ENCODE results near the gene EPHB6.

Gene EPHB6

GRCh38 chr7:142880876-142881505, 26.1 kb downstream of the EPHB6 start:
- DNase-seq (ENCODE audit: low read depth) = peak; percentile 3

DNA sequence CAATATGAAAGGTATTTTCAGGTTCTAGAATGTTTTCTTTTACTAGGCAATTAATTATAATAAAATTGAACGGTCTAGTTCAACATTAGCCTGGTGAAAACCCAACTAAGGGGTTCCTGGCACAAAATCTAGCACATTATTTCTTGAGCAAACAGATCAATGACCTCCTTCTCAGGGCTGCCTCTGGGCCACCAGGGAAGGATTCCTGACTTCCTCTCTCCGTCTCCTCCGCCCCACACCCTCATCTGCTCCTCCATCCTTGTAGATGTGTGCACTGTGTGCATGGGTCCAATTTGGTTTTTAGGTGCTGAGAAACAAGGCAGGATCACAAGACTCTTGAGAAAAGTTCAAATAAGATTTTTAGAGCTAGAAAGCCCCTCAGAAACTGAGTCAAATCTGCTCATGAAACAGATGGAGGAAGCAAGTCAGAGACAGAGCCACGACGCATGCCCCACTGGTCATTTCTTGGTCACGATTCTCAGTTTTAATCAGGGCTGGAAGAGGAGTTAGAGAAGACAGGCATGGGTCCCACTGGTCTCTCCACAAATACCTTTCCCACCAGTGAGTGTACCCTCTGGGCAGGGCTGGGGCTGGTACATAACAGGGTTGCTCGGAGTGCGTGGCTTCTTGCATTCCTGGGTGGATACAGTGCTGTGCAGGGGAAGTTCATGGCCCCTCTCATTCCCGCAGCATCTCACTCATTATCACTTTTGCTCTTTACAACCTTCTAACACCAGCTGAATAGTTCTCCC, 26.9 kb downstream of the EPHB6 start:
- DNase-seq (ENCODE audit: low read depth) = no peak

- no peak for DNase-seq (ENCODE audit: low read depth)
Measured at GRCh38 chr7:142882338-142882678, 27.4 kb downstream of the EPHB6 start.

DNA sequence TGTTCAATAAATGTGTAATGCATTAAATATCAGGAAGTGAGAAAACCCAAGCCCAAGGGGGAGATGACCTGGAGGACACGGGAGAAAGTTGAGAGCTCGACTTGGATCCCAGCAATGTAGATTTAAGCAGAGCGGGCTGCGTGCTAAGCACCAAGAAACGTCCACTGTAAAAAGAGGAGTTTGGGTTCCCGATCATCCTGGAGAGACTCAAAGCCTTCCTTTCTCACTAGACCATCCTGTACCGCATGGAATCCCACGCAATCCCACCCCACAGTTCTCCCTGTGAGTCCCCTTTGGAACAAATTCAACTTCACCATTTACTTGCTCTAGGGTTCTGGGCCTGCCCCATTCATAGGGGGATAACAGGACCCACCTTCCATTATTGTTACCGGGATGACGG, 28.3 kb downstream of the EPHB6 start:
- no peak for DNase-seq (ENCODE audit: low read depth)

GRCh38 chr7:142883571-142884285, 28.9 kb downstream of the EPHB6 start:
- no peak for DNase-seq (ENCODE audit: low read depth)

- no peak for DNase-seq (ENCODE audit: low read depth)
Measured at GRCh38 chr7:142884286-142884640, 29.4 kb downstream of the EPHB6 start.

DNA sequence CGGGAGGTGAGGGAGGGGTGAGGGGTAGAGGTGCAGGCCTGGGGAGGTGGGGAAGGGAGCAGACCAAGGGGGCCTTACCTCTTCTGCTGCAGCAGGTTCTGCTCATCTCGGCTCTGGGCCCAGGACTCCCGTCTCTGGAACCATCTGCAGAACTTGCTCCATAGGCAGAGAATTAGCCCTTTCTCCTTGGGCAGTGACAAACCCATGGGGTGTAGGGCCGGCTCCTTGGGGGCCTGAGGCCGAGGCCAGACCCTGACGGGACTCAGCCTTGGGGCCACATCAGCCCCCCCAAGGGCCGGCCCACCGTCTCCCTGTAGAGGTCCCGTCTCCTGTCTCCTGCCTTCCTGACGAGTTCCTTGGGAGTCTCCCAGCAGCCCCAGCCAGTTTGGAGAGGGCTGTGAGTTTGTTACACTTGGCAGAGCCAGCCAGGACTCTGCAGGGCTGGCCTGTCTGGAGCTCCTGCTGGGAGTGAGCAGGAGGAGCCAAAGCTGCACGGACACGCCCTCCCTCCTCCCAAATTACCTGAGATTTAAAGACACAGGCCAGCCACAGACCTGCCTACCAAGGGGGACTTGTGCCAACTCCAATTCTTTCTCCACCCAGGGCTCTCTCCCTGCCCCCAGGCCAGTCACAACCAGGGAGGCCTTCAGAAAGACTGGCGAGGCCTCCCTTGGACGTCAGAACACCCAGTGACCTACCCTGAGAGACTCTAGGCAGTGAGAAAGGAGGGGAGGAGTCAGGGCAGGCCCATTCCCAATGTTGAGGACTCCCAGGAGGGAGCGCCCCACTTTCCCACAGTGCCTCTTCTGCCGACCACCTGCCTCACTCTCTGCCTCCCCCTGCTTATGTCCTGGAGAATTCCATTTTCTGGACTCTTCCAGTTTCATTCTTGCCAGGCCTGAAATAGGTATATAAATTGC, 30.7 kb downstream of the EPHB6 start, which contains the start of gene TRPV6:
TRPV6 (minus strand) TSS at position 435 of the 920 bp plus-strand sequence.
- DNase-seq (ENCODE audit: low read depth) = no peak

DNA sequence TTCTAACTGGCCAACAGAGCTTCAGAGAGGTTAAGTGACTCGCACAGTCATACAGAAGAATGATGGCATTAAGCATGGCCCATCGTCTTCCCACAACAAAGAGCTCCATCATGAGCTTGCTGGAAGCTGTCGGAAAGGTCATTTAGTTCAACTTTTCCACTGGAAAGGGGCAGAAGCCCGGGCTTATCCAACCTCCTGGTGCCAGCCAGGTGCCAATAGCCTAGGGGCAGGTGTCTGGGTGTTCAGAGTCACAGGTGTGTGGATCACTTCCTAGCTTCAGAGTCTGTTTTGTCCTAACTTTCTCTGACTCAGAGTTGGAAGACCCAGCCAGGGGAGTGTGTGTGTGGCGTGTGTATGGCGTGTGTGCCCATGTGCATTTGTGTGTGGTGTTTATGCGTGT, 32.0 kb downstream of the EPHB6 start:
- DNase-seq (ENCODE audit: low read depth) = no peak

GRCh38 chr7:142887282-142888015, 32.6 kb downstream of the EPHB6 start:
- DNase-seq (ENCODE audit: low read depth) = no peak

DNA sequence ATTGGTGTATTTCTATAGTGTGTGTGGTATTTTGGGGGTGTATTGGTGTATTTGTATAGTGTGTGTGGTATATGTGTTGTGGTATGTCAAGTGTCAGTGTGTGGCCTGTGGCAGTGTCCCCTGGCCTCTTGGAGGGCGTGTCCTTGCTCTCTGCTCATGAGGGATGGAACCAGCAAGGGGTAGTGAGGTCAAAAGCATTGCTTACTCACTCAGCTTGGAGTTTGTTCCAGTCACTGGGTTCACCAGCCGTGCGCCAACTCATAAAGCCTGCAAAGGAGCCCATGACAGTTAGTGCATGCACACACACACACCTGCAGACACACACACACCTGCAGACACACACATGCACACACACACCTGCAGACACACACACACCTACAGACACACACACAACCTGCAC, 34.9 kb downstream of the EPHB6 start:
- no peak for DNase-seq (ENCODE audit: low read depth)

DNA sequence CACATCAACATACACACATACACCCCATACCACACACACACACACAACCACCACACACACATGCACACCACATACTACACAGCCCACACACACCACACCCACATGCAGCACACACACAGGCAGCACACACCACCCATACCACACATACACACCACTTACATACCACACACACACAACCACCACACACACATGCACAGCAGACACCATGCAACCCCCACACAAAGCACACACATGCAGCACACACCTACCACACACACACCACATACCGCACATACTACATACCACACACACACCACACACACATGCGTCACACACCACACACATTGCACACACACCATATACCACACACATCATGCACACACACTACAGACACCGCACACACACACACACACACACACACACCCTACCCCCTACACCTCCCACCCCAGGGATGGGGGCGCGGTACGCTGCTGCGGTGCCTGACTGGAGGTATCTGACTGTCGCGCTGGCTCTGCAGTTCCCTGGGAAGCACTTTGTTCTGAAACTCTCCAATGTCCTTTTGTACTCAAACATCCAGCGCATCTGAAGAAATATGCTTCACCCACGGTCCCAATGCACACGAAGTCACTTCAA, 36.1 kb downstream of the EPHB6 start:
- DNase-seq (ENCODE audit: low read depth) = no peak

DNA sequence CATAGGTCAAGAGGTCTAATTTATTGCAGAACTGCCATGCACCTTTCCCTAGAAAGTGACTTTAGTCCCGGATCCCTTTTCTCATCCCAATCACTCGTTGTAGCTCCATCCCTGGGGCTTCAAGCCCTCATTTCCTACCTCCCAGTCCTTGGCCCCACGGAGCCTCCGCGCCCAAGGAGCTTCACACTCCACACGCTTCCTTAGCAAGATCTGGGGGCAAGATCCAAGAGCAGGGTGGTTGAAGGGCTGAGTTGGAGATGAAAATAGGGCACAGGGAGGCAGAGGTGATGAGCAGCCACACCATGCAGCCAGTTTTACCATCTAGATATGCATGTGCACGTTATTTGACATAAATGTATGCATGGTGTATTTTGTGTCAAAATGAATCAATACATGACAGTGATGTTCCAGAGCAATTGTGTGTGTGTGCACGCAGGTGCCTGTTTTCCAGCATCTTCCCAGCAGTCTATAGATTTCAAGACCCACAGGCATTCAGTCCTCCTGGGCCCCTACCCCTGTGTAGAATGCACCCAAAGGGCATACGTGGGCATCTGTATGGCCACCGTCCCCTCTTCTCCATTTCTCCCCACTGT, 36.7 kb downstream of the EPHB6 start:
- DNase-seq (ENCODE audit: low read depth) = no peak

GRCh38 chr7:142892951-142893350, 38.1 kb downstream of the EPHB6 start:
- DNase-seq (ENCODE audit: low read depth) = no peak

DNA sequence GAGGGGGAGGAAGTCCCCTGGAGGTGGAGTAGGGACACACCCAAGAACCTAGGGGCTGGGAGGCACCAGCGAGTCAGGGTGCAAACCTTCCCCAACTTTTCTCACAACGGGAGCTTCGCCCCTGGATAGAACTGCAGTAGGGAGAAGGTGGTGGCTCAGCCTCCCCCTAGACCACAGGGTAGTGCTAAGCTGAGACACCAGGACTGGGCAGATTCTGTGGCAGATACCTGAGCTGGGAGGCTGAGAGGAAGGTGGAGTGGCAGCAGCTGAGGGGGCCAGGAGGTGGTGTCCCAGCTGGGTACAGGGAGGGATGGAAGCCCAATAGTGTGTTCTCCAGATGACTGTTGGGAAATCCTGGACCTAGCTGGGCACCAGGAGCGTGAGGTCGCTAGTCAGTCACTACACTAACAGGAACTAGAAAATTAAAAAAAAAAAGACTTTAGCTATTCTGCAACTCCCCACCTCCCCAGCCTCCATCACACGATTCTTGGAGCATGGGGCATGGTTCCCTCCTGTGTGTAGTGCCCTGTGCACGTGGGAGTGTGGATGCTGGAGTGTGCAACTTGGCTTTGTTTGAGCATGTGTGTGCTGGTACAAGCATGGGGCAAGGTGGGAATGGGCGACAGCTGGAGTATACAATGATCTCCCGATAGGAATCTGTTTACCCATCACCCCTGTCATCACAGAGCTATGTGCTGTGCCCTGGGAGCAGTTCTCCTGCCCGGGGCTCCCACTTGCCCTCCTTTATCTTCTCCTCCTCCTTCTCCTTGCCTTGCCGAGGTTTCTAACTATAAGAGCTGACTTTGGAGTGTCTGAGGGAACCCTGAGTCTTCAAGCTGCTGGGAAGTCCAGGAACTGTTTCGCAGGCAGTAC, 39.5 kb downstream of the EPHB6 start:
- DNase-seq (ENCODE audit: low read depth) = no peak

- DNase-seq (ENCODE audit: low read depth) = no peak
Measured at GRCh38 chr7:142894985-142895593, 40.2 kb downstream of the EPHB6 start.

DNA sequence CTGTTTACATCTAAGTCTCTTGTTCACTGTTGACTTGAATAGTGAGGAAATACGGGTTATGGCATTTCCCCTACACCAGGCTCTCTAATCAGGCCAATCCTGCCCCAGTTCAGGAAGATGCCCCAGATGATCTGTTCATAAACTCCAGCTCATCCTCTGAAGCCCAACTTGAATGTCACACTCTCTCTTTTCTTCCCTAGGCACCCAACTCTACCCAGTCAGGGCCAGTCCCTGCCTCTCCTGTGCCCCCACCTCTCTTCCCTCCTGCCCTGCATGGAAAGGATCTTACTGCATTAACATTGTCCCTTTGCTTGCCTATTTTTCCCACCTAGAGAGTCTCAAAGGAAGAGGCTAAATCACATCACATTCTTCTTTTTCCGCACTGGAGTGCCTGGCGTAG, 41.3 kb downstream of the EPHB6 start:
- DNase-seq (ENCODE audit: low read depth) = no peak

GRCh38 chr7:142896741-142897379, 42.0 kb downstream of the EPHB6 start:
- no peak for DNase-seq (ENCODE audit: low read depth)

- no peak for DNase-seq (ENCODE audit: low read depth)
Measured at GRCh38 chr7:142897691-142898090, 42.8 kb downstream of the EPHB6 start.

Measured in CMK (cell line).